SK-N-SH (cell line): ENCODE data around the gene NUBP1. TPM values are rescaled to one million over a fixed set of nuclear protein-coding genes. Genes with fewer than 3 reads are reported as not detected.
A peak's percentile ranks its signal among the peaks of the same experiment; 100 is the strongest.

Experiments used
- CTCF ChIA-PET: fragments of 300-600, 350-600 bp; formaldehyde crosslinking; extraction: SDS; loops from one replicate; lab custom pipeline; 2021; lab: Yijun Ruan, JAX
- POLR2A ChIA-PET: fragments of 350-600 bp; sonication (Branson Sonifier 250); formaldehyde crosslinking; extraction: SDS; loops from one replicate; lab custom pipeline; 2020; ENCODE audit warnings: antibody characterized with exemption, inconsistent platforms; lab: Yijun Ruan, JAX
- DNase-seq: peaks from one replicate; pipeline ENCODE4 v3.0.0; 2012
- H2AFZ ChIP-seq: fragments of 200-600 bp; sonication (generic); 2 replicates; pipeline ENCODE4 v1.8.1; 2016; ENCODE audit warnings: antibody characterized with exemption, mild to moderate bottlenecking, low read depth
- H3F3A ChIP-seq: fragments of 200-600 bp; sonication (generic); replicated peaks from 2 replicates; pipeline ENCODE3; 2016; ENCODE audit warnings: antibody characterized with exemption, mild to moderate bottlenecking; ENCODE audit not compliant: insufficient read depth
- H3K27ac ChIP-seq, 2 experiments: fragments of 200-500 bp in 1 of 2; fragments of 200-600 bp in 1 of 2; sonication (Bioruptor generic) in 1 of 2; sonication (generic), shearing (Covaris generic) in 1 of 2; 2 replicates each; pipeline versions ENCODE4 v1.5.1 to v1.6.1; 2014 to 2016; ENCODE audit warnings: low read depth in 2 of 2, inconsistent platforms in 1 of 2, low read length in 1 of 2, mild to moderate bottlenecking in 1 of 2, mixed read lengths in 1 of 2
- H3K27me3 ChIP-seq: fragments of 200-600 bp; sonication (generic), shearing (Covaris generic); 2 replicates; pipeline ENCODE4 v1.6.1; 2016; ENCODE audit warnings: mixed run types; ENCODE audit not compliant: insufficient read depth
- H3K36me3 ChIP-seq, 2 experiments: fragments of 200-500 bp in 1 of 2; fragments of 200-600 bp in 1 of 2; sonication (Bioruptor generic) in 1 of 2; sonication (generic) in 1 of 2; replicated peaks in 1 of 2; 2 replicates each; pipeline versions ENCODE3 to v1.5.1; 2014 to 2016; ENCODE audit warnings: low read length in 1 of 2, mild to moderate bottlenecking in 1 of 2; ENCODE audit not compliant: insufficient read depth in 2 of 2, control insufficient read depth in 1 of 2
- H3K4me1 ChIP-seq, 2 experiments: fragments of 200-500 bp in 1 of 2; fragments of 200-600 bp in 1 of 2; sonication (Bioruptor generic) in 1 of 2; sonication (generic), shearing (Covaris generic) in 1 of 2; 2 replicates each; pipeline versions ENCODE4 v1.5.1 to v1.6.1; 2014 to 2016; ENCODE audit warnings: low read depth in 1 of 2, low read length in 1 of 2, mixed run types in 1 of 2; ENCODE audit not compliant: insufficient read depth in 2 of 2, control insufficient read depth in 1 of 2
- H3K4me2 ChIP-seq: fragments of 200-600 bp; sonication (generic), shearing (Covaris generic); 2 replicates; pipeline ENCODE4 v1.6.1; 2017; ENCODE audit warnings: mixed run types
- H3K4me3 ChIP-seq, 2 experiments: fragments of 200-500 bp in 1 of 2; fragments of 200-600 bp in 1 of 2; sonication (Bioruptor generic) in 1 of 2; sonication (generic), shearing (Covaris generic) in 1 of 2; 2 replicates each; pipeline versions ENCODE4 v1.5.1 to v1.8.1; 2014 to 2016; ENCODE audit warnings: low read depth in 2 of 2, inconsistent platforms in 1 of 2, low read length in 1 of 2, mild to moderate bottlenecking in 1 of 2, mixed read lengths in 1 of 2, moderate library complexity in 1 of 2
- H3K79me2 ChIP-seq: fragments of 200-600 bp; sonication (generic); 2 replicates; pipeline ENCODE4 v1.8.1; 2017; ENCODE audit warnings: mild to moderate bottlenecking; ENCODE audit not compliant: insufficient read depth
- H3K9ac ChIP-seq: fragments of 200-600 bp; sonication (generic); 2 replicates; pipeline ENCODE4 v1.6.1; 2017; ENCODE audit warnings: mixed run types
- H3K9me2 ChIP-seq: fragments of 200-600 bp; sonication (generic); 2 replicates; pipeline ENCODE4 v1.6.1; 2017; ENCODE audit warnings: mixed run types
- H3K9me3 ChIP-seq: fragments of 200-600 bp; sonication (generic); 2 replicates; pipeline ENCODE4 v1.6.1; 2017; ENCODE audit warnings: mixed run types, mild to moderate bottlenecking, moderate library complexity
- H4K20me1 ChIP-seq: fragments of 200-600 bp; sonication (generic); 2 replicates; pipeline ENCODE4 v1.6.1; 2017; ENCODE audit warnings: mild to moderate bottlenecking, mixed run types; ENCODE audit not compliant: insufficient read depth
- CHD2 ChIP-seq: fragments of 150-350 bp; IDR thresholded peaks from 2 replicates; pipeline ENCODE4 v1.6.1; 2018; ENCODE audit warnings: low read length; ENCODE audit not compliant: partially characterized antibody
- EP300 ChIP-seq, 2 experiments: IDR thresholded peaks; 2 replicates each; pipeline versions ENCODE4 v1.4.0 to v1.6.1; 2012; ENCODE audit warnings: borderline replicate concordance in 1 of 2, low read depth in 1 of 2, low read length in 1 of 2
- EZH2phosphoT487 ChIP-seq: fragments of 200-600 bp; sonication (generic); IDR thresholded peaks from 2 replicates; pipeline ENCODE4 v1.6.1; 2017; ENCODE audit warnings: low read depth, mixed run types, mild to moderate bottlenecking, antibody characterized with exemption, moderate library complexity, borderline replicate concordance
- FOSL2 ChIP-seq: IDR thresholded peaks from 2 replicates; pipeline ENCODE4 v1.4.0; 2012; ENCODE audit warnings: low read depth, mild to moderate bottlenecking, moderate library complexity, borderline replicate concordance
- FOXJ3 ChIP-seq: sonication (generic); formaldehyde crosslinking; IDR thresholded peaks from 2 replicates; pipeline ENCODE4 v1.5.1; 2020; ENCODE audit warnings: mild to moderate bottlenecking, missing genetic modification reagents
- GATA2 ChIP-seq: sonication (generic); formaldehyde crosslinking; IDR thresholded peaks from 2 replicates; pipeline ENCODE4 v1.5.0; 2020; ENCODE audit warnings: mild to moderate bottlenecking, missing genetic modification reagents
- JUND ChIP-seq: IDR thresholded peaks from 2 replicates; pipeline ENCODE4 v1.4.0; 2012
- NFIC ChIP-seq: IDR thresholded peaks from 2 replicates; pipeline ENCODE4 v1.4.0; 2012; ENCODE audit warnings: borderline replicate concordance
- TAF1 ChIP-seq: IDR thresholded peaks from 2 replicates; pipeline ENCODE4 v1.6.1; 2012; ENCODE audit warnings: low read depth, mild to moderate bottlenecking, low read length, moderate library complexity, borderline replicate concordance
- TCF12 ChIP-seq: IDR thresholded peaks from 2 replicates; pipeline ENCODE4 v1.4.0; 2012
- YY1 ChIP-seq: IDR thresholded peaks from 2 replicates; pipeline ENCODE4 v1.4.0; 2012; ENCODE audit warnings: low read depth, mild to moderate bottlenecking
- WGBS: methylation state at CpG from one replicate; pipeline ENCODE4 v1.1.6; 2017; ENCODE audit warnings: low lambda C conversion rate; 5-methylcytosine and 5-hydroxymethylcytosine counted together
- polyA plus RNA-seq, 3 experiments: library from polyadenylated mRNA; depleted of rRNA; stranded (reverse); fragments of >200 nt; gene quantifications; 2 replicates each; pipeline ENCODE4 v1.2.3, GENCODE V29; 2012
- TF ChIP-seq, protein P1 (sequence below): IDR thresholded peaks from 2 replicates; pipeline ENCODE4 v1.4.0; 2012; ENCODE audit warnings: low read depth
- TF ChIP-seq, protein P2 (sequence below): IDR thresholded peaks from 2 replicates; pipeline ENCODE4; 2012
- TF ChIP-seq, protein P3 (sequence below): IDR thresholded peaks from 2 replicates; pipeline ENCODE4 v1.4.0; 2012; ENCODE audit warnings: low read depth, borderline replicate concordance
- TF ChIP-seq, protein P4 (sequence below): fragments of 200-600 bp; sonication (generic); IDR thresholded peaks from 2 replicates; pipeline ENCODE4 v1.6.1; 2017; ENCODE audit warnings: antibody characterized with exemption, mild to moderate bottlenecking, moderate library complexity

The NUBP1 gene
- polyA plus RNA-seq, 1 of the 3 experiments (the other 2 are of a cell fraction): 49.8 TPM

DNA sequence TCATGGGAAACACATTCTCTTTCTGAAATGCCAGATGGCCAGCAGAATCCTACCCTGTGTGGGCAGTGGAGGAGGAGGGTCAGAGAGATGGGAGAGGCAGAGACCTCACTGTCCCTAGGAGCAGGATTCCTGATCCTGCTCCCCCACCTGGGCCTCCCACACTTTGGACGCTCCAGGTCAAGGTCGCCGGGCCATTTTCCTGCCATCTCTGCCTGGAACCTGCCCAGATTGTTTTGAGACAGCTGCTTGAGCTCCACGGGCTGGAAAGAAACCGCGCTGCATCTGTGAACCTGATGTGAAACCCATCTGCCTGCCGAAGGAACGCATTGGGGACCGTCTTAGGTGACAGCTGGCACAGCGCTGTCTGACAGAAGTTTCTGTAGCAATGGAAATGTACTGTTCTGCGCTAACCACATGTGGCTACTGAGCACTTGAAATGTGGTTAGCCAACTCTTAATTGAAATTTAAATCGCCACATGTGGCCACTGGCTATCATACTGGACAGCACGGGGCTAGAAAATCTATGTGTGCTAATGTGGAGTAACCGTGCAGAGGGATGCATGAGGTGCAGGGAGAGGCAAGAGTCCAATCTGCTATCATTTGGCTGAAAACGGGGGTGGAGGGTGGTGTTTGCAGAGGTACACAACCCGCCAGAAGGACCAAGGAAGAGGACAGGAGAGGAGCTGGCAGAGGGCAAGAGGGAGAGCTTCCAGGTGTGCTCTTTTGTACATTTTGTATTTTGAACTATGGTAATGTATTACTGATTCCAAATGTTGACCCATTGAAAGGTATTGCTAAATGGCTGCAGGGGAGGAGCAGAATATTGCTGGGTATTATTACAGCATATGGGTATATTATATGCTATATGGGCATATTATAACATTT lies 15.4 kb upstream of the NUBP1 start:
- Histone ChIP-seq H3F3A (no peaks in the 10 kb centered on the region), H3K27me3 (no peaks in the 10 kb centered on the region), H3K9ac (no peak overlapping the region), H4K20me1 (no peaks in the 10 kb centered on the region), H3K36me3 (no peaks in the 10 kb centered on the region), H2AFZ (no peak overlapping the region), H3K4me2 (no peak overlapping the region), H3K4me1 (peaks cover 0 to 8% of the 10 kb centered on the region in 2 experiments; a peak in 1 of 4 replicates), H3K9me2 (no peaks in the 10 kb centered on the region), H3K27ac (no peak overlapping the region; a peak in 1 of 4 replicates), H3K9me3 (no peaks in the 10 kb centered on the region), H3K4me3 (no peak overlapping the region), H3K79me2 (no peaks in the 10 kb centered on the region)
- no peak for TF ChIP-seq TCF12
- no peak for TF ChIP-seq GATA2 (CRISPR knock-in tag)
- no peak for TF ChIP-seq EZH2phosphoT487
- TF ChIP-seq, protein P1, sequence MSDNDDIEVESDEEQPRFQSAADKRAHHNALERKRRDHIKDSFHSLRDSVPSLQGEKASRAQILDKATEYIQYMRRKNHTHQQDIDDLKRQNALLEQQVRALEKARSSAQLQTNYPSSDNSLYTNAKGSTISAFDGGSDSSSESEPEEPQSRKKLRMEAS: no peak
- no peak for TF ChIP-seq FOSL2
- no peak for TF ChIP-seq YY1
- TF ChIP-seq EP300 (IDR thresholded peaks at IDR 0.05; ENCODE audit: borderline replicate concordance in 1 of 2, low read depth in 1 of 2, low read length in 1 of 2): no peak
- WGBS: 70% methylated on average over 14 of the region's 16 CpGs
- CTCF ChIA-PET: interaction anchor here (0.6 to 1.6 kb wide), 3 partner anchors 9 to 215 kb away, joined by 3 to 4 read pairs (median 3); no protein-coding TSS in a partner anchor
- POLR2A ChIA-PET: no interaction called here
- DNase-seq: no peak

DNA sequence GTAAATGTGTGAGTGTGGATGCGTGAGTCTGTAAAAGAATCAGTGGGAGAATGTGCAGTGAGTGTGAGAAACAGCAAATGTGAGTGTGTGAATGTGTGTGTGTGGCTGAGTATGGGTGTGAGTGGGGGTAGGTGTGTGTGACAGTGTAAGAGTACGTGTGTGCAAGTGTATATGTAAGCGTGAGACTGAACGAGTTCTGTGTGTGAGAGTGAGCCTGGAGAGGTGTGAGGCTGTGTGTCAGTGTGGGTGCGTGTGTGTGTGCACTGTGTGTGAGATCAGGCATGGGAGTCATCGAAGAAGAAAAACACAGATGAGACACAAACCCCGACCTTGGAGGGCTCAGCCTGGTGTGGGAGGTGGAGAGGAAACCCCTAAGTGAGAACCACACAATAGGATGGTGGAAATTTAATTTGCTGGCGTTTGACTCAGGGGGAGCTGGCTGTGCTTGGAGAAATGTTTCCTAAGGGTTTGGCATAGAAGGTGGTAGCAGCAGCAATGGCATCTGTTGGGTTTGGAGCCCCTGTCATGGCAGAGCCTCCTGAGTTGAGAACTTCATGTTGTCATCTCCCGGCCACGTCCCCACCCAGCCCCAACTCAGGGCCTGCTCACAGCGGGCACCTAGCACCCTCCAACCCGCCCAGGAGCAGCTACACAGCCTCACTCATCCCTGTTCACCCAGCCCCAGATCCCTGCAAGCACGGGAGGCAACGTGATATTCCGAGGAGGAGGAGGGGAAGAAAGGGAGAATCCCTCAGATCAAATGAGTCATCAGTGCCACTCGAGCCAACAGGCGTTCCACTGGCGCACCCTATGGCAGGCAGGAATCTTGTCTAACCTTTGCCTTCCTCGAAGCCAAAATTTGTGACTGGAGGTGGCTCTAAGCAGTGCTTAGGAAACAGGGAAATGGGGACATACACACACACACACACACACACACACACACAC lies 14.3 kb upstream of the NUBP1 start:
- WGBS: 57% methylated on average over 19 of the region's 19 CpGs
- Histone ChIP-seq H3K27me3 (no peaks in the 10 kb centered on the region), H3K27ac (no peak overlapping the region), H3K36me3 (no peaks in the 10 kb centered on the region), H3K9ac (no peak overlapping the region), H3K79me2 (no peaks in the 10 kb centered on the region), H3K4me2 (peak overlapping the region; percentile 24; the same call in 1 of the 2 replicates), H3K4me1 (peaks cover 0 to 8% of the 10 kb centered on the region in 2 experiments; a peak in 1 of 4 replicates), H3K9me2 (no peaks in the 10 kb centered on the region), H3K4me3 (no peak overlapping the region), H4K20me1 (no peaks in the 10 kb centered on the region), H3F3A (no peaks in the 10 kb centered on the region), H2AFZ (no peak overlapping the region), H3K9me3 (no peaks in the 10 kb centered on the region)
- CTCF ChIA-PET: interaction anchor here (0.6 to 1.6 kb wide), 2 partner anchors 214 to 216 kb away, joined by 3 to 4 read pairs; no protein-coding TSS in a partner anchor
- no peak for DNase-seq
- POLR2A ChIA-PET: no interaction called here
- TF ChIP-seq FOSL2 (peak; percentile 67), NFIC (peak; percentile 56), GATA2 (CRISPR knock-in tag) (no peak), TCF12 (peak; percentile 18; the same call in 1 of the 2 replicates), CHD2 (no peak), TAF1 (no peak), JUND (peak; percentile 43), FOXJ3 (no peak)
- TF ChIP-seq, protein P2, sequence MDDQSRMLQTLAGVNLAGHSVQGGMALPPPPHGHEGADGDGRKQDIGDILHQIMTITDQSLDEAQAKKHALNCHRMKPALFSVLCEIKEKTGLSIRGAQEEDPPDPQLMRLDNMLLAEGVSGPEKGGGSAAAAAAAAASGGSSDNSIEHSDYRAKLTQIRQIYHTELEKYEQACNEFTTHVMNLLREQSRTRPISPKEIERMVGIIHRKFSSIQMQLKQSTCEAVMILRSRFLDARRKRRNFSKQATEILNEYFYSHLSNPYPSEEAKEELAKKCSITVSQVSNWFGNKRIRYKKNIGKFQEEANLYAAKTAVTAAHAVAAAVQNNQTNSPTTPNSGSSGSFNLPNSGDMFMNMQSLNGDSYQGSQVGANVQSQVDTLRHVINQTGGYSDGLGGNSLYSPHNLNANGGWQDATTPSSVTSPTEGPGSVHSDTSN: no peak
- TF ChIP-seq, protein P1: peak; percentile 36; the same call in 1 of the 2 replicates
- TF ChIP-seq, protein P3, sequence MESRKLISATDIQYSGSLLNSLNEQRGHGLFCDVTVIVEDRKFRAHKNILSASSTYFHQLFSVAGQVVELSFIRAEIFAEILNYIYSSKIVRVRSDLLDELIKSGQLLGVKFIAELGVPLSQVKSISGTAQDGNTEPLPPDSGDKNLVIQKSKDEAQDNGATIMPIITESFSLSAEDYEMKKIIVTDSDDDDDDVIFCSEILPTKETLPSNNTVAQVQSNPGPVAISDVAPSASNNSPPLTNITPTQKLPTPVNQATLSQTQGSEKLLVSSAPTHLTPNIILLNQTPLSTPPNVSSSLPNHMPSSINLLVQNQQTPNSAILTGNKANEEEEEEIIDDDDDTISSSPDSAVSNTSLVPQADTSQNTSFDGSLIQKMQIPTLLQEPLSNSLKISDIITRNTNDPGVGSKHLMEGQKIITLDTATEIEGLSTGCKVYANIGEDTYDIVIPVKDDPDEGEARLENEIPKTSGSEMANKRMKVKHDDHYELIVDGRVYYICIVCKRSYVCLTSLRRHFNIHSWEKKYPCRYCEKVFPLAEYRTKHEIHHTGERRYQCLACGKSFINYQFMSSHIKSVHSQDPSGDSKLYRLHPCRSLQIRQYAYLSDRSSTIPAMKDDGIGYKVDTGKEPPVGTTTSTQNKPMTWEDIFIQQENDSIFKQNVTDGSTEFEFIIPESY: no peak
- TF ChIP-seq, protein P4, sequence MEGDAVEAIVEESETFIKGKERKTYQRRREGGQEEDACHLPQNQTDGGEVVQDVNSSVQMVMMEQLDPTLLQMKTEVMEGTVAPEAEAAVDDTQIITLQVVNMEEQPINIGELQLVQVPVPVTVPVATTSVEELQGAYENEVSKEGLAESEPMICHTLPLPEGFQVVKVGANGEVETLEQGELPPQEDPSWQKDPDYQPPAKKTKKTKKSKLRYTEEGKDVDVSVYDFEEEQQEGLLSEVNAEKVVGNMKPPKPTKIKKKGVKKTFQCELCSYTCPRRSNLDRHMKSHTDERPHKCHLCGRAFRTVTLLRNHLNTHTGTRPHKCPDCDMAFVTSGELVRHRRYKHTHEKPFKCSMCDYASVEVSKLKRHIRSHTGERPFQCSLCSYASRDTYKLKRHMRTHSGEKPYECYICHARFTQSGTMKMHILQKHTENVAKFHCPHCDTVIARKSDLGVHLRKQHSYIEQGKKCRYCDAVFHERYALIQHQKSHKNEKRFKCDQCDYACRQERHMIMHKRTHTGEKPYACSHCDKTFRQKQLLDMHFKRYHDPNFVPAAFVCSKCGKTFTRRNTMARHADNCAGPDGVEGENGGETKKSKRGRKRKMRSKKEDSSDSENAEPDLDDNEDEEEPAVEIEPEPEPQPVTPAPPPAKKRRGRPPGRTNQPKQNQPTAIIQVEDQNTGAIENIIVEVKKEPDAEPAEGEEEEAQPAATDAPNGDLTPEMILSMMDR: no peak
